ENCODE measurements around the gene TROAP.
A peak's percentile ranks its signal among the peaks of the same experiment; 100 is the strongest.
"Not testable (repeated sequence)": the region's sequence is repeated elsewhere in the genome, so short reads cannot be mapped to it uniquely, and the experiment has no call there.

Gene TROAP

DNA sequence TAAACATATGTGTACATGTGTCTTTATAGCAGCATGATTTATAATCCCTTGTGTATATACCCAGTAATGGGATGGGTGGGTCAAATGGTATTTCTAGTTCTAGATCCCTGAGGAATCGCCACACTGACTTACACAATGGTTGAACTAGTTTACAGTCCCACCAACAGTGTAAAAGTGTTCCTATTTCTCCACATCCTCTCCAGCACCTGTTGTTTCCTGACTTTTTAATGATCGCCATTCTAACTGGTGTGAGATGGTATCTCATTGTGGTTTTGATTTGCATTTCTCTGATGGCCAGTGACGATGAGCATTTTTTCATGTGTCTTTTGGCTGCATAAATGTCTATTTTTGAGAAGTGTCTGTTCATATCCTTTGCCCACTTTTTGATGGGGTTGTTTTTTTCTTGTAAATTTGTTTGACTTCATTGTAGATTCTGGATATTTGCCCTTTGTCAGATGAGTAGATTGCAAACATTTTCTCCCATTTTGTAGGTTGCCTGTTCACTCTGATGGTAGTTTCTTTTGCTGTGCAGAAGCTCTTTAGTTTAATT is 12.5 kb upstream of the TROAP start:
- not testable (repeated sequence) for H3K27me3 ChIP-seq (ENCODE audit: control insufficient read depth in 1 of 2, insufficient read depth in 2 of 2, low read length in 2 of 2); H3K9ac ChIP-seq (ENCODE audit: low read depth in 1 of 2, low read length in 2 of 2); H3K4me3 ChIP-seq (ENCODE audit: low read depth in 1 of 2, low read length in 2 of 2); H3K36me3 ChIP-seq (ENCODE audit: control insufficient read depth in 1 of 2, insufficient read depth in 2 of 2, low read length in 2 of 2); H3K27ac ChIP-seq (ENCODE audit: low read depth, low read length); H3K9me3 ChIP-seq (ENCODE audit: control insufficient read depth in 1 of 2, low read length in 2 of 2)
- H3K4me1 ChIP-seq (ENCODE audit: control insufficient read depth in 1 of 2, insufficient read depth in 2 of 2, low read length in 2 of 2) = peaks cover 5 to 13% of the 10 kb centered on the region in 2 donors

DNA sequence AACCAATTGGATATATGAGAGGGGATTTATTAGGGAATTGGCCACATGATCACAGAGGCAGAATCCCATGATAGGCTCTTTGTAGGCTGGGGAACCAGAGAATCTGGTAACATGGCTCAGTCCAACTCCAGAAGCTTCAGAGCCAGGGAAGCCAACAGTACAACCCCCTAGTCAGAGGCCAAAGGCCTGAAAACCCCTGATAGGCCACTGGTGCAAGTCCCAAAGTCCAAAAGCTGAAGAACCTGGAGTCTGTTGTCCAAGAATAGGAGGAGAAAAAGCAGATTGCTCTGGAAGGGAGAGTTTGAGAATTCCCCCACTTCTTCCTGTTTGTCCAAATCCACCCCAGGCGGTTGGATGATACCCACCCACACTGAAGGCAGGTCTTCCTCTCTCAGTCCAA is 8.2 kb upstream of the TROAP start:
- no peak overlapping the region for H3K4me3 ChIP-seq (ENCODE audit: low read depth in 1 of 2, low read length in 2 of 2)
- no peaks in the 10 kb centered on the region for H3K9me3 ChIP-seq (ENCODE audit: control insufficient read depth in 1 of 2, low read length in 2 of 2)
- H3K9ac ChIP-seq (ENCODE audit: low read depth in 1 of 2, low read length in 2 of 2) = no peak overlapping the region
- no peaks in the 10 kb centered on the region for H3K36me3 ChIP-seq (ENCODE audit: control insufficient read depth in 1 of 2, insufficient read depth in 2 of 2, low read length in 2 of 2)
- peaks cover 5 to 8% of the 10 kb centered on the region in 2 donors for H3K4me1 ChIP-seq (ENCODE audit: control insufficient read depth in 1 of 2, insufficient read depth in 2 of 2, low read length in 2 of 2)
- no peak overlapping the region for H3K27ac ChIP-seq (ENCODE audit: low read depth, low read length)
- no peaks in the 10 kb centered on the region for H3K27me3 ChIP-seq (ENCODE audit: control insufficient read depth in 1 of 2, insufficient read depth in 2 of 2, low read length in 2 of 2)

DNA sequence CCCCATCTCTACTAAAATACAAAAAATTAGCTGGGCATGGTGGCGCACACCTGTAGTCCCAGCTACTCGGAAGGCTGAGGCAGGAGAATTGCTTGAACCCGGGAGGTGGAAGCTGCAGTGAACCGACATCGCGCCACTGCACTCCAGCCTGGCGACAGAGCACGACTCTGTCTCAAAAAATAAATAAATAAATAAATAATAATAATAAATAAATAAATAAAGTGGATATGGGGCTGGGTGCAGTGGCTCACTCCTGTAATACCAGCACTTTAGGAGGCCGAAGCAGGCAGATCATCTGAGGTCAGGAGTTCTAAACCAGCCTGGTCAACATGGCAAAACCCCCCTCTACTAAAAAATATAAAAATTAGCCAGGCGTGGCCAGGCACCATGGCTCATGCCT is 5.9 kb upstream of the TROAP start:
- H3K27ac ChIP-seq (ENCODE audit: low read depth, low read length); H3K9ac ChIP-seq (ENCODE audit: low read depth in 1 of 2, low read length in 2 of 2); H3K27me3 ChIP-seq (ENCODE audit: control insufficient read depth in 1 of 2, insufficient read depth in 2 of 2, low read length in 2 of 2); H3K9me3 ChIP-seq (ENCODE audit: control insufficient read depth in 1 of 2, low read length in 2 of 2); H3K4me3 ChIP-seq (ENCODE audit: low read depth in 1 of 2, low read length in 2 of 2); H3K36me3 ChIP-seq (ENCODE audit: control insufficient read depth in 1 of 2, insufficient read depth in 2 of 2, low read length in 2 of 2): not testable (repeated sequence)
- H3K4me1 ChIP-seq (ENCODE audit: control insufficient read depth in 1 of 2, insufficient read depth in 2 of 2, low read length in 2 of 2) = peaks cover 9 to 12% of the 10 kb centered on the region in 2 donors

DNA sequence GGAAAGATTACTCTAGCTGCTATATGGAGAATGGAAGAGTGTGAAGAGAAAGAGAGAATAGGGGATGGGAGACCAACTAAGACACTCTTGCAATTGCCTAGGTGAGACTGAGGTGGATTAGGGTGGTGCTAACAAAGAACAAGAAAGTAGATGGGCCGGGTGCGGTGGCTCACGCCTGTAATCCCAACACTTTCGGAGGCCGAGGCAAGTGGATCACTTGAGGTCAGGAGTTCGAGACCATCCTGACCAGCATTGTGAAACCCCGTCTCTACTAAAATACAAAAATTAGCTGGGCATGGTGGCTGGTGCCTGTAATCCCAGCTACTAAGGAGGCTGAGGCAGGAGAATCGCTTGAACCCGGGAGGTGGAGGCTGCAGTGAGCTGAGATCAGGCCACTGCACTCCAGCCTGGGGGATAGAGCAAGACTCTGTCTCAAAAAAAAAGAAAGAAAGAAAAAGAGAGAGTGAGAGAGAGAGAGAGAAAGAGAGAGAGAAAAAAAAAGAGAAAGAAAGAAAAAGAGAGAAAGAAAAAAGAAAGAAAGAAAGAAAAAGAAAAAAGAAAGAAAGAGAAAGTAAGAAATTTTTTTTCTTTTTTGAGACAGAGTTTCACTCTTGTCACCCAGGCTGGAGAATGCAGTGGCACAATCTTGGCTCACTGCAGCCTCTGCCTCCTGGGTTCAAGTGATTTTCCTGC is 2.5 kb upstream of the TROAP start:
- H3K4me3 ChIP-seq (ENCODE audit: low read depth in 1 of 2, low read length in 2 of 2); H3K36me3 ChIP-seq (ENCODE audit: control insufficient read depth in 1 of 2, insufficient read depth in 2 of 2, low read length in 2 of 2); H3K9me3 ChIP-seq (ENCODE audit: control insufficient read depth in 1 of 2, low read length in 2 of 2); H3K27ac ChIP-seq (ENCODE audit: low read depth, low read length); H3K9ac ChIP-seq (ENCODE audit: low read depth in 1 of 2, low read length in 2 of 2); H3K27me3 ChIP-seq (ENCODE audit: control insufficient read depth in 1 of 2, insufficient read depth in 2 of 2, low read length in 2 of 2): not testable (repeated sequence)
- H3K4me1 ChIP-seq (ENCODE audit: control insufficient read depth in 1 of 2, insufficient read depth in 2 of 2, low read length in 2 of 2) = peaks cover 15 to 19% of the 10 kb centered on the region in 2 donors

DNA sequence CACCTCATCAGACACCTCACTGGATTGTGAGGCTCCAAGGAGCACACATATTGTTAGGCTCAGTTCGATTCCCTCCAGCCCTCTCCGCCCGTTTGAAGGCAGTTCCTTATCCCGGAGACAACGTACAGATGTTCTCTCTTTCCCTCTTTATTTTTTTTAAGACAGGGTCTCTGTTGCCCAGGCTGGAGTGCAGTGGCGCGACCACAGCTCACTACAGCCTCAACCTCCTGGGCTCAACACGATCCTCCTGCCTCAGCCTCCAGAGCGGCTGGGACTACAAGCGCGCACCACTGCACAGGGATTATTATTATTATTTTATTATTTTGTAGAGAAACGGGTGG is 718 bp upstream of the TROAP start:
- Histone ChIP-seq H3K9me3 (ENCODE audit: control insufficient read depth in 1 of 2, low read length in 2 of 2) (no peaks in the 10 kb centered on the region), H3K27ac (ENCODE audit: low read depth, low read length) (no peak overlapping the region), H3K9ac (ENCODE audit: low read depth in 1 of 2, low read length in 2 of 2) (peak overlapping the region; percentile 35 to 74), H3K27me3 (ENCODE audit: control insufficient read depth in 1 of 2, insufficient read depth in 2 of 2, low read length in 2 of 2) (no peaks in the 10 kb centered on the region), H3K36me3 (ENCODE audit: control insufficient read depth in 1 of 2, insufficient read depth in 2 of 2, low read length in 2 of 2) (no peaks in the 10 kb centered on the region), H3K4me3 (ENCODE audit: low read depth in 1 of 2, low read length in 2 of 2) (peak overlapping the region; percentile 90 to 93), H3K4me1 (ENCODE audit: control insufficient read depth in 1 of 2, insufficient read depth in 2 of 2, low read length in 2 of 2) (peaks cover 15 to 19% of the 10 kb centered on the region in 2 donors)

DNA sequence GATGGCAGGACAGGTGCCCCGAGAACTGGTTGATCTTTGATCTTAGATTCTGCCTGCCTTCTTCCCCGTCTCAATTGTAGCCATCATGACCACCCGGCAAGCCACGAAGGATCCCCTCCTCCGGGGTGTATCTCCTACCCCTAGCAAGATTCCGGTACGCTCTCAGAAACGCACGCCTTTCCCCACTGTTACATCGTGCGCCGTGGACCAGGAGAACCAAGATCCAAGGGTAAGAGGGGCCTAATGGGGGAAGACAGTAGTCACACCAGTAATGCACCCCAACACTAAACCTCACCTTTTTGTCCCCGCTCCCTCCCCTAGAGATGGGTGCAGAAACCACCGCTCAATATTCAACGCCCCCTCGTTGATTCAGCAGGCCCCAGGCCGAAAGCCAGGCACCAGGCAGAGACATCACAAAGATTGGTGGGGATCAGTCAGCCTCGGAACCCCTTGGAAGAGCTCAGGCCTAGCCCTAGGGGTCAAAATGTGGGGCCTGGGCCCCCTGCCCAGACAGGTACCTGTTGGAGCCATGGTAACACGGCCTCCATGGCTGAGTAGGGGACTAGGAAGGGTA is 556 bp downstream of the TROAP start:
- Histone ChIP-seq H3K9ac (ENCODE audit: low read depth in 1 of 2, low read length in 2 of 2) (peak overlapping the region; percentile 61 to 79), H3K4me3 (ENCODE audit: low read depth in 1 of 2, low read length in 2 of 2) (peak overlapping the region; percentile 90 to 93), H3K9me3 (ENCODE audit: control insufficient read depth in 1 of 2, low read length in 2 of 2) (no peaks in the 10 kb centered on the region), H3K27ac (ENCODE audit: low read depth, low read length) (no peak overlapping the region), H3K36me3 (ENCODE audit: control insufficient read depth in 1 of 2, insufficient read depth in 2 of 2, low read length in 2 of 2) (no peaks in the 10 kb centered on the region), H3K27me3 (ENCODE audit: control insufficient read depth in 1 of 2, insufficient read depth in 2 of 2, low read length in 2 of 2) (no peaks in the 10 kb centered on the region), H3K4me1 (ENCODE audit: control insufficient read depth in 1 of 2, insufficient read depth in 2 of 2, low read length in 2 of 2) (peaks cover 15 to 19% of the 10 kb centered on the region in 2 donors)

DNA sequence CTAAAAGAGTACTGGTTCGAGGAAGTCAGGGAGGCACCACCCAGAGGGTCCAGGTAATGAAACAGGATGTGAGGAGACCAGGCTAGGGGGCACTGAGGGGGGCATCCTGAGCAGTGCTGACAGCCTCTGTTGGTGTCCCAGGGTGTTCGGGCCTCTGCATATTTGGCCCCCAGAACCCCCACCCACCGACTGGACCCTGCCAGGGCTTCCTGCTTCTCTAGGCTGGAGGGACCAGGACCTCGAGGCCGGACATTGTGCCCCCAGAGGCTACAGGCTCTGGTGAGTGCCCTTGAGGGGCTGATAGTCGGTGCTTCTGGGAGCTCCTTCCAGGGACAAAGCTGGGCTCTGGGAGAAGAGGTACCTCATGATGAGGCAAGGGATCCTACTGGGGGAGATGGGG is 2.6 kb downstream of the TROAP start:
- H3K4me1 ChIP-seq (ENCODE audit: control insufficient read depth in 1 of 2, insufficient read depth in 2 of 2, low read length in 2 of 2) = peaks cover 15 to 19% of the 10 kb centered on the region in 2 donors

DNA sequence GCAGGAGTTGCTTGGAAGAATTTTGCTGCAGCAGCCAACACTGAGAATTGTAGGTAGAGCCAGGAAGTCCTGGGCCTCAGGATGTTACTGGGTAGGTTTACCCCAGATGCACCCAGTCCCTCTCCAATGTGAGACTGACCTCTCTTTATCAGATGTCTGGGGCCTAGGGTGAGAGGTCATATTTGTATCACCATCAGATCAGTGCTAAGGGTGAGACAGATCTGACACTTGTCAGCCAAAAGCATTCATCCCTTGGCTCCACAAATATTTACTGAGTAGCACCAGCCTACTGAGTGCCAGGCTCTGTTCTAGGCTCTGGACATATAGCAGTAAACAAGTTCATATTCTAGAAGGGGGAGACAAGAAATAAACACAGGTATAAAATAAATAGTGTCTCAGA is 4.3 kb downstream of the TROAP start:
- peaks cover 9 to 16% of the 10 kb centered on the region in 2 donors for H3K4me1 ChIP-seq (ENCODE audit: control insufficient read depth in 1 of 2, insufficient read depth in 2 of 2, low read length in 2 of 2)
- H3K27ac ChIP-seq (ENCODE audit: low read depth, low read length) = no peak overlapping the region
- no peak overlapping the region for H3K4me3 ChIP-seq (ENCODE audit: low read depth in 1 of 2, low read length in 2 of 2)
- peaks cover 0 to 3% of the 10 kb centered on the region in 2 donors for H3K36me3 ChIP-seq (ENCODE audit: control insufficient read depth in 1 of 2, insufficient read depth in 2 of 2, low read length in 2 of 2)
- no peak overlapping the region for H3K9ac ChIP-seq (ENCODE audit: low read depth in 1 of 2, low read length in 2 of 2)
- H3K27me3 ChIP-seq (ENCODE audit: control insufficient read depth in 1 of 2, insufficient read depth in 2 of 2, low read length in 2 of 2) = no peaks in the 10 kb centered on the region
- H3K9me3 ChIP-seq (ENCODE audit: control insufficient read depth in 1 of 2, low read length in 2 of 2) = no peaks in the 10 kb centered on the region

More for the DNA sequence above, 2.6 kb downstream of the TROAP start:
- Histone ChIP-seq H3K27me3 (ENCODE audit: control insufficient read depth in 1 of 2, insufficient read depth in 2 of 2, low read length in 2 of 2) (no peaks in the 10 kb centered on the region), H3K27ac (ENCODE audit: low read depth, low read length) (no peak overlapping the region), H3K36me3 (ENCODE audit: control insufficient read depth in 1 of 2, insufficient read depth in 2 of 2, low read length in 2 of 2) (peaks cover 0 to 3% of the 10 kb centered on the region in 2 donors), H3K4me3 (ENCODE audit: low read depth in 1 of 2, low read length in 2 of 2) (no peak overlapping the region), H3K9ac (ENCODE audit: low read depth in 1 of 2, low read length in 2 of 2) (no peak overlapping the region), H3K9me3 (ENCODE audit: control insufficient read depth in 1 of 2, low read length in 2 of 2) (no peaks in the 10 kb centered on the region)

DNA sequence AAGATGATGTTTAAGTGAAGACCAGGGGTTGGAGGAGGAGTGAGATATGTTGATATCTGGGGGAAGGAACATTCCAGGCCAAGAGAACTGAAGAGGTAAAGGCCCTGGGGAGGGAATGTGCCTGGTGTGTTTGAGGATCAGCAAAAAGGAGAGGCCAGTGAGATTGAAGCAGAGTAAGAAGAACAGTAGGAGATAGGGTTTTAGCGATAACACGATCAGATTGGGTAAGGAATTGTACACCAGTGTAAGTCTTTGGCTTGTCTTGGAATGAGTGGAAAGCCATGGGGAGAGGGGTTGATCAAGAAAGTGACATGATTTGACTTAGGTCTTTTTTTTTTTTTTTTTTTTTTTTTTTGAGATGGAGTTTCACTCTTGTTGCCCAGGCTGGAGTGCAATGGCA is 4.8 kb downstream of the TROAP start:
- no peaks in the 10 kb centered on the region for H3K9me3 ChIP-seq (ENCODE audit: control insufficient read depth in 1 of 2, low read length in 2 of 2)
- H3K36me3 ChIP-seq (ENCODE audit: control insufficient read depth in 1 of 2, insufficient read depth in 2 of 2, low read length in 2 of 2) = peaks cover 0 to 3% of the 10 kb centered on the region in 2 donors
- no peaks in the 10 kb centered on the region for H3K27me3 ChIP-seq (ENCODE audit: control insufficient read depth in 1 of 2, insufficient read depth in 2 of 2, low read length in 2 of 2)
- no peak overlapping the region for H3K4me3 ChIP-seq (ENCODE audit: low read depth in 1 of 2, low read length in 2 of 2)
- peaks cover 9 to 14% of the 10 kb centered on the region in 2 donors for H3K4me1 ChIP-seq (ENCODE audit: control insufficient read depth in 1 of 2, insufficient read depth in 2 of 2, low read length in 2 of 2)
- H3K27ac ChIP-seq (ENCODE audit: low read depth, low read length) = no peak overlapping the region
- H3K9ac ChIP-seq (ENCODE audit: low read depth in 1 of 2, low read length in 2 of 2) = no peak overlapping the region

DNA sequence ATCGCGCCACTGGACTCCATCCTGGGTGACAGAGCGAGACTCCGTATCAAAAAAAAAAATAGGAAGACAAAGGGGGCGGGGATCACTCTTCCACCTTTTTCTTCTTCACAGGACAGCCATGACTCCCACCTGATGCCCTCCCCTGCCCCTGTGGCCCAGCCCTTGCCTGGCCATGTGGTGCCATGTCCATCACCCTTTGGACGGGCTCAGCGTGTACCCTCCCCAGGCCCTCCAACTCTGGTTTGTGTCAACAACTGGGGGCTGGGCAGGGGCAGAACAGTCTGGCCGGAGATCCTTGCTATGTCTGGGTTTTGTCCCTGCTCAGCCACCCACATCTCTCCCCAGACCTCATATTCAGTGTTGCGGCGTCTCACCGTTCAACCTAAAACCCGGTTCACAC is 5.8 kb downstream of the TROAP start:
- peaks cover 3 to 7% of the 10 kb centered on the region in 2 donors for H3K4me1 ChIP-seq (ENCODE audit: control insufficient read depth in 1 of 2, insufficient read depth in 2 of 2, low read length in 2 of 2)
- H3K27ac ChIP-seq (ENCODE audit: low read depth, low read length) = no peak overlapping the region

More for the DNA sequence above, 5.8 kb downstream of the TROAP start:
- H3K9me3 ChIP-seq (ENCODE audit: control insufficient read depth in 1 of 2, low read length in 2 of 2) = no peaks in the 10 kb centered on the region
- no peak overlapping the region for H3K9ac ChIP-seq (ENCODE audit: low read depth in 1 of 2, low read length in 2 of 2)
- peaks cover 0 to 3% of the 10 kb centered on the region in 2 donors for H3K36me3 ChIP-seq (ENCODE audit: control insufficient read depth in 1 of 2, insufficient read depth in 2 of 2, low read length in 2 of 2)
- H3K4me3 ChIP-seq (ENCODE audit: low read depth in 1 of 2, low read length in 2 of 2) = no peak overlapping the region
- no peaks in the 10 kb centered on the region for H3K27me3 ChIP-seq (ENCODE audit: control insufficient read depth in 1 of 2, insufficient read depth in 2 of 2, low read length in 2 of 2)

Data from duodenal mucosa (tissue), 2 donors.